Suprapubic skin (tissue), 4 donors: ENCODE data around the gene HCFC1.

Experiments used
- POLR2A ChIP-seq, 2 donors: fragments of 450-650 bp; IDR thresholded peaks; one replicate each; pipeline ENCODE4 v1.6.1; 2017; ENCODE audit warnings: antibody characterized with exemption in 2 of 2, mild to moderate bottlenecking in 2 of 2, moderate library complexity in 2 of 2
- POLR2AphosphoS5 ChIP-seq, 3 donors: sonication (generic); formaldehyde crosslinking; IDR thresholded peaks; one replicate each; pipeline ENCODE4 v1.6.1; 2017; ENCODE audit warnings: antibody characterized with exemption in 3 of 3
- TF ChIP-seq, protein P1 (sequence below), 2 donors: fragments of 200-600 bp in 1 of 2; fragments of 450-650 bp in 1 of 2; sonication (generic) in 1 of 2; IDR thresholded peaks; one replicate each; pipeline ENCODE4 v1.5.1; 2016 to 2019; ENCODE audit warnings: antibody characterized with exemption in 2 of 2, mild to moderate bottlenecking in 1 of 2, moderate library complexity in 1 of 2

DNA sequence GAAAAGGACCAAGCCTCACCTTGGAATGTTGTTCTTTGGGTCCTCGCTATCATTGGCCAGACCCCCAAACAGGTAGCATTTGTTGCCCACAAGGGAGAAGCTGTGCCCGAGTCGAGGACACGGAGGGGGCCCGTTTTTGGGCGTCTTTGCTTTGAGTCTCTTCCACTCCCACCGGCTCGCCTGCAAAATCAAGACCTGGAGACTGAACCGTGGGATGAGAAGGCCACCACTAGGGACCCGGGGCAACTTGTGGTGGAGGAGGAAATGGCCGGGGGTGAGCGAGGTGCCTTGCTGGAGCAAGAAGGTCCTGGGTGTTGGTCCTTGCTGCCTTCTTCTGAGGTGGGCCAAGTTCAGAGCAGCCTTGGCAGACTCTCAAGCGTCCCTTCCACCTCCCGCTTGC, 7.5 kb downstream of the HCFC1 start:
- TF ChIP-seq POLR2A (IDR thresholded peaks at IDR 0.05) (no peak), POLR2AphosphoS5 (IDR thresholded peaks at IDR 0.05) (no peak)
- TF ChIP-seq, protein P1, sequence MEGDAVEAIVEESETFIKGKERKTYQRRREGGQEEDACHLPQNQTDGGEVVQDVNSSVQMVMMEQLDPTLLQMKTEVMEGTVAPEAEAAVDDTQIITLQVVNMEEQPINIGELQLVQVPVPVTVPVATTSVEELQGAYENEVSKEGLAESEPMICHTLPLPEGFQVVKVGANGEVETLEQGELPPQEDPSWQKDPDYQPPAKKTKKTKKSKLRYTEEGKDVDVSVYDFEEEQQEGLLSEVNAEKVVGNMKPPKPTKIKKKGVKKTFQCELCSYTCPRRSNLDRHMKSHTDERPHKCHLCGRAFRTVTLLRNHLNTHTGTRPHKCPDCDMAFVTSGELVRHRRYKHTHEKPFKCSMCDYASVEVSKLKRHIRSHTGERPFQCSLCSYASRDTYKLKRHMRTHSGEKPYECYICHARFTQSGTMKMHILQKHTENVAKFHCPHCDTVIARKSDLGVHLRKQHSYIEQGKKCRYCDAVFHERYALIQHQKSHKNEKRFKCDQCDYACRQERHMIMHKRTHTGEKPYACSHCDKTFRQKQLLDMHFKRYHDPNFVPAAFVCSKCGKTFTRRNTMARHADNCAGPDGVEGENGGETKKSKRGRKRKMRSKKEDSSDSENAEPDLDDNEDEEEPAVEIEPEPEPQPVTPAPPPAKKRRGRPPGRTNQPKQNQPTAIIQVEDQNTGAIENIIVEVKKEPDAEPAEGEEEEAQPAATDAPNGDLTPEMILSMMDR (IDR thresholded peaks at IDR 0.05), result no peak
